GM13977 (cell line): Measurements from ENCODE around the gene SH2D2A.

ENCODE experiments used
- DNase-seq: peaks from one replicate; pipeline ENCODE4 v3.0.0; 2012; ENCODE audit warnings: low spot score
- CTCF ChIP-seq: IDR thresholded peaks from 2 replicates; pipeline ENCODE4 v1.5.1; 2012; ENCODE audit warnings: mild to moderate bottlenecking, control low read depth; ENCODE audit not compliant: insufficient read depth; ENCODE audit errors: extremely low read depth, missing control alignments
- in situ Hi-C: fragments of 300-500 bp; cut with MboI; formaldehyde crosslinking; loops from one replicate; pipeline ENCODE4 v1.12.0; 2022; ENCODE audit warnings: low sequenced_read_pairs, low pct_unique_long_range_greater_than_20kb, mixed read lengths, inconsistent platforms; ENCODE audit not compliant: unreplicated experiment

SH2D2A gene

GRCh38 chr1:156816561-156817328 is at the start of gene SH2D2A:
Gene SH2D2A (minus strand): TSS chr1:156816848. CDS start chr1:156816708, 140 bp downstream.
- no peak for TF ChIP-seq CTCF
- DNase-seq: peak; percentile 86
- in situ Hi-C loops: no loop called here

- TF ChIP-seq CTCF: no peak
- in situ Hi-C loops: loop anchor here (25.0 kb wide), 1 partner anchor 154 kb away; the partner anchor contains the start of gene CRABP2
- DNase-seq: no peak
Measured at GRCh38 chr1:156865865-156866248, 49.2 kb upstream of the SH2D2A start.

- in situ Hi-C loops: loop anchor here (25.0 kb wide), 1 partner anchor 153 kb away; the partner anchor contains the start of gene CRABP2
Measured at GRCh38 chr1:156865258-156865657, 48.6 kb upstream of the SH2D2A start.

GRCh38 chr1:156864796-156865195 is 48.1 kb upstream of the SH2D2A start:
- DNase-seq: no peak
- in situ Hi-C loops: loop anchor here (25.0 kb wide), 1 partner anchor 152 kb away; the partner anchor contains the start of gene CRABP2
- no peak for TF ChIP-seq CTCF

More at GRCh38 chr1:156865258-156865657, 48.6 kb upstream of the SH2D2A start:
- no peak for TF ChIP-seq CTCF
- no peak for DNase-seq

GRCh38 chr1:156863631-156864030 is 47.0 kb upstream of the SH2D2A start:
- no peak for DNase-seq
- in situ Hi-C loops: loop anchor here (25.0 kb wide), 1 partner anchor 151 kb away; the partner anchor contains the start of gene CRABP2

More at GRCh38 chr1:156863631-156864030, 47.0 kb upstream of the SH2D2A start:
- TF ChIP-seq CTCF: no peak
